ENCODE measurements around the gene VPS33B.
A peak's percentile ranks its signal among the peaks of the same experiment; 100 is the strongest.

Gene VPS33B

DNA sequence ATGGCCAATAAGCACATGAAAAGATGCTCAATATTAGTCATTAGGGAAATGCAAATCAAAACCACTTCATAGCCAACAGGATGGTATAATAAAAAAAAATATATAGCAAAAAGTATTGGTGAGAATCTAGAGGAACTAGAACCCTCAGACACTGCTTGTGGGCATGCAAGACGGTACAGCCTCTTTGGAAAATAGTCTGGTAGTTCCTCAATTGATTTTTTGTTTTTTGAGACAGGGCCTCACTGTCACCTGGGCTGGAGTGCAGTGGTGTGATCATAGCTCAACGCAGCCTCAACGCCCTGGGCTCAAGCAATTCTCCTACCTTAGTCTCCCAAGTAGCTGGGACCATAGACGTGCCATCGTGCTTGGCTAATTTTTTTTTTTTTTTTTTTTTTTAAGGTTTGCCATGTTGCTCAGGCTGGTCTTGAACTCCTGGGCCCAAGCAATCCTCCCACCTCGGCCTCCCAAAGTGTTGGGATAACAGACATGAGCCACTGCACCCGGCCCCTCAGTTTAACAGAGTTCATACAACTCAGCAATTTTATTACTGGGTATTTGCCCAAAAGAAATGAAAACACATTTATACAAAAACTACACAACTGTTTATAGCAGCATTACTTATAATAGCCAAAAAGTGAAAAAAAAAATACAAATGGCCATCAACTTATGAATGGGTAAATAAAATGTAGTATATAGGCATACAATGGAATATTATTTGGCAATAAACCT lies 33.2 kb downstream of the VPS33B start:
- TF ChIP-seq, protein P1, sequence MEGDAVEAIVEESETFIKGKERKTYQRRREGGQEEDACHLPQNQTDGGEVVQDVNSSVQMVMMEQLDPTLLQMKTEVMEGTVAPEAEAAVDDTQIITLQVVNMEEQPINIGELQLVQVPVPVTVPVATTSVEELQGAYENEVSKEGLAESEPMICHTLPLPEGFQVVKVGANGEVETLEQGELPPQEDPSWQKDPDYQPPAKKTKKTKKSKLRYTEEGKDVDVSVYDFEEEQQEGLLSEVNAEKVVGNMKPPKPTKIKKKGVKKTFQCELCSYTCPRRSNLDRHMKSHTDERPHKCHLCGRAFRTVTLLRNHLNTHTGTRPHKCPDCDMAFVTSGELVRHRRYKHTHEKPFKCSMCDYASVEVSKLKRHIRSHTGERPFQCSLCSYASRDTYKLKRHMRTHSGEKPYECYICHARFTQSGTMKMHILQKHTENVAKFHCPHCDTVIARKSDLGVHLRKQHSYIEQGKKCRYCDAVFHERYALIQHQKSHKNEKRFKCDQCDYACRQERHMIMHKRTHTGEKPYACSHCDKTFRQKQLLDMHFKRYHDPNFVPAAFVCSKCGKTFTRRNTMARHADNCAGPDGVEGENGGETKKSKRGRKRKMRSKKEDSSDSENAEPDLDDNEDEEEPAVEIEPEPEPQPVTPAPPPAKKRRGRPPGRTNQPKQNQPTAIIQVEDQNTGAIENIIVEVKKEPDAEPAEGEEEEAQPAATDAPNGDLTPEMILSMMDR (IDR thresholded peaks at IDR 0.05), result no peak
- no peak for TF ChIP-seq ZFX (IDR thresholded peaks at IDR 0.05; ENCODE audit: borderline replicate concordance)
- no peak overlapping the region for H3K27ac ChIP-seq

DNA sequence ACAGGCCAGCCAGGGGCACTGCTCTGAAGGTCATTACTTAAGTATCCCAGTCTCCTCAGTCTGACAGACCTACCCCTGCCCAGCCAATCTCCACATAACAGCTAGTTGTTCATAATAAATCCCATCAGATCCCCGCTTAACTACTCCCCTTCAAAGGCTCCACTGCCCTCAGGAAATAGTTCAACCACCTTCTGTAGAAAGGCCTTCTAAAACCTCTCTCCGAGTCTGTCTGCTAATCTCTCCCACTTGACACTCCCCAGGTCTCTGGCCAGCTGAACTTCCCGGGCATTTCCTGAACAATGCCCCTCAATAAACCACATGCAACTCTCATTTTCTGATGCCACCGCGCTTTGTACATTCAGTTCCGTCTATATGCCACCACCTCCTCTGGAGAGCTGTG lies 34.1 kb downstream of the VPS33B start:
- TF ChIP-seq, protein P1 (IDR thresholded peaks at IDR 0.05), result no peak
- TF ChIP-seq ZFX (IDR thresholded peaks at IDR 0.05; ENCODE audit: borderline replicate concordance), result no peak
- no peak overlapping the region for H3K27ac ChIP-seq

DNA sequence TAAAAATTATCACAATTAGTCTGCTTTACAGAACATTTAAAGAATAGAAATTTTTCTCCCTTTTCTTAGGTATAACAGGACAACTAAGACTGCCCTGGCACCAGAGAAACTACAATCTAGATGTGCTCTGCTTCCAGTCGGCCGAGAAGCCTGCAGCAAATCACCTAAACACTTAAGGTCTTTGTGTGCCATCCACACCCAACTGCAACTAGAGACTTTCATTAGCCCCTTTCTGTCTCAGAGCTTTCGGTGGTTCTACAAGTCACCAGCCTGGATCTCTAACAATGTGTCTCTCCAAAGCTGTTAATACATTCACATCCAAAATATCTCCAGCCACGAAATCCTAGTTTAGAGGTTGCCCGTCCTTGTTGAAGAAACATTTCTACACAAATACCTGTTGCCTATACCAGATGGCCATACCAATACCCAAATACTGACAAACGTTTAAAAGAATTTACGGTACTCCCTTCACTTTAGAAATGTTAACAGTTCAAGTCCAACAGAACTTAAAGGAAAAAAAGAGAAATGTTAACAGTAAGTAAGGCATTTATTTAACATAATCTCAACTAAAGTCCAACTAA lies 34.7 kb downstream of the VPS33B start:
- peak overlapping the region; percentile 2; the same call in 1 of the 2 replicates for H3K27ac ChIP-seq
- no peak for TF ChIP-seq ZFX (IDR thresholded peaks at IDR 0.05; ENCODE audit: borderline replicate concordance)
- TF ChIP-seq, protein P1 (IDR thresholded peaks at IDR 0.05), result no peak

DNA sequence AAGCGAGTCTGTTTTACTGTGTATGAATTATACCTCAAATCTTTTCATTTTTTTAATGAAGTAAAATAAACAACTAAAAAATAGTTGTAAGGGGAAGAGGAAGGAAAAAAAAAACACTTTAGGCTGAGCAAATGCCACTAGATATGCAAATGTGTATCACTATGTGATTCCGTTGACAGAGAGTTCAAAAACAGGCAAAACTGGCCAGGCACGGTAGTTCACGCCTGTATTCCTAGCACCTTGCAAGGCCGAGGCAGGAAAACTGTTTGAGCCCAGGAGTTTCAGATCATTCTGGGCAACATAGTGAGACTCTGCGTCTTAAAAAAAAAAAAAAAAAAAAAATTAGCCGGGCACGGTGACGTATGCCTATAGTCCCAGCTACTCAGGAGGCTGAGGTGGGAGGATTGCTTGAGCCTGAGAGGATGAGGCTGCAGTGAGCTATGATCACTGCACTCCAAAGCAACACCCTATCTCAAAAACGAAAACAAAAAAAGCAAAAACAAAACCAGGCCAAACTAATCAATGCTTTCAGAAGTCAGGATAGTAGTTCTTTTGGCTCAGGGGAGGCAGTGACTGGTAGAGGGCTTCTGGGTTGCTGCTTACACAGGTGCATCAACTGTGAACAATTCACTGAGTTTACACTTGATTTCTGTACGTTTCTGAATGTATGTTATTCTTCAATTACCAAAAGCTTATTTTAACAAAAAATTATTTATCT lies 35.4 kb downstream of the VPS33B start:
- peak overlapping the region; percentile 2; the same call in 1 of the 2 replicates for H3K27ac ChIP-seq
- TF ChIP-seq, protein P1 (IDR thresholded peaks at IDR 0.05), result no peak
- TF ChIP-seq ZFX (IDR thresholded peaks at IDR 0.05; ENCODE audit: borderline replicate concordance), result no peak

DNA sequence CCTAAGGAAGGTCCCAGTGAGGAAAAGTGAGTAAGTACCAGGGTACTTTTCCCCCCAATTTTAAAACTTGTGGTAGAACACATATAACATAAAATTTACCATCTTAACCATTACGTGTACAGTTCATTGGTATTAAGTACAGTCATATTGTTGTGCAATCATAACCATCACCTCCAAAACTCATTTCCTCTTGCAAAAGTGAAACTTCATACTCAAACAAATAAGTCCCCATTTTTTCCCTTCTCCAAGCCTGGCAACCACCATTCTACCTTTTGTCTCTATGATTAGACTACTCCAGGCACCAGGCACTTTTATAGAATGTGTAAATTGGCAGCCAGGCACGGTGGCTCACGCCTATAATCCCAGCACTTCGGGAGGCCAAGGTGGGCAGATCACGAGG lies 40.3 kb downstream of the VPS33B start:
- TF ChIP-seq, protein P1 (IDR thresholded peaks at IDR 0.05), result no peak
- TF ChIP-seq ZFX (IDR thresholded peaks at IDR 0.05; ENCODE audit: borderline replicate concordance), result no peak
- no peak overlapping the region for H3K27ac ChIP-seq

DNA sequence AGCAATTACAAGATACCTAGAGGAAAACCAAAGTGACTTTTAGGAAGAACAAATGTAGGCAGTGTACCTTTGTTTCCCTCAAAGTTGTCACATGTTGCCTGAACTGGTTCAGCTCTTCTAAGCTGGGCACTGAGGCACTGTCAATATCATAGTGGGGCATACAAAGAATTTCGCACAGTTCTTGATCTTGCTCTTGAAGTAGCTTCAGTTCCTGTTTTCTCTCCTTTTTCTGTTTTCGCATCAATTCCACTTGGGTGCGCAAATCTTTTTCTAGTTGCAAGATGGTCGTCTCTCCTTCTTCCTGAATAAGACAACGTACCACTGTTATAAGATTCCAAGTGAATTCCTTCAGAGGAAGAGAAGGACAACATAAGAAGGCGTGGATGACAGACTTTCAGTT lies 40.7 kb downstream of the VPS33B start:
- H3K27ac ChIP-seq, result no peak overlapping the region
- TF ChIP-seq ZFX (IDR thresholded peaks at IDR 0.05; ENCODE audit: borderline replicate concordance), result no peak
- TF ChIP-seq, protein P1 (IDR thresholded peaks at IDR 0.05), result no peak

DNA sequence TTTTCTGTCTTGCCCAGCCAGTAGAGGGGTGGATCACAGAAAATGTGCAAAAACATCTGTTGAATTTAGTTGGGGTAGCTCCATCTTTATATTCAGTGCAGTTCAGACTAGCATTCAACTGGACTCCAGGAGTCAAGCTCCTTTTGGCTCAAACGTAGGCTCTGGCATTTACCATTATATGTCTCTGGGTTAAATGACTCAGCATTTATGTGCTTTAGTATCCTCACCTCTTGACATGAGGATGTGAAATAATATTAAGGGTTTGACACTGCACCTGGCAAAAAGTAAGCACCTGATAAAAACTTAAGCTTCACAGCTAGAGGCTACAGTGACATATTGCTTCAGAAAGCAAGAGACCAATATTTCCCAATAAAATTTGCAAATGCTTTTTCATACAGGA lies 42.8 kb downstream of the VPS33B start:
- TF ChIP-seq, protein P1 (IDR thresholded peaks at IDR 0.05), result no peak
- TF ChIP-seq ZFX (IDR thresholded peaks at IDR 0.05; ENCODE audit: borderline replicate concordance), result no peak
- H3K27ac ChIP-seq, result peak overlapping the region; percentile 37; the same call in 1 of the 2 replicates

Measured in 22Rv1 (cell line).